GM18519 (cell line): ENCODE data around the gene APOBEC3A.

ENCODE experiments used
- ATAC-seq: cut with Tn5 transposase; IDR thresholded peaks from one replicate; pipeline ENCODE4 v1.9.1; 2021; ENCODE audit warnings: mild to moderate bottlenecking, moderate library complexity; ENCODE audit not compliant: unreplicated experiment, low FRiP score

APOBEC3A gene

GRCh38 chr22:38957046-38957770 is at the start of gene APOBEC3A:
TSS of gene APOBEC3A (plus strand) at chr22:38957609. CDS start at chr22:38957692, 83 bp downstream.
- ATAC-seq, result no peak

GRCh38 chr22:38907767-38908166 is 49.6 kb upstream of the APOBEC3A start:
- ATAC-seq, result no peak

- ATAC-seq, result no peak
Measured at GRCh38 chr22:38911434-38911833, 46.0 kb upstream of the APOBEC3A start.

GRCh38 chr22:38919631-38920190 is 37.7 kb upstream of the APOBEC3A start:
- ATAC-seq, result no peak

- no peak for ATAC-seq
Measured at GRCh38 chr22:38921120-38921519, 36.3 kb upstream of the APOBEC3A start.

GRCh38 chr22:38921806-38922205 is 35.6 kb upstream of the APOBEC3A start:
- no peak for ATAC-seq

GRCh38 chr22:38923463-38924346 is 33.7 kb upstream of the APOBEC3A start:
- ATAC-seq, result no peak

GRCh38 chr22:38924347-38924952 is 33.0 kb upstream of the APOBEC3A start:
- no peak for ATAC-seq

GRCh38 chr22:38925571-38926041 is 31.8 kb upstream of the APOBEC3A start:
- no peak for ATAC-seq

GRCh38 chr22:38927033-38927781 is 30.2 kb upstream of the APOBEC3A start:
- no peak for ATAC-seq

GRCh38 chr22:38930512-38930911 is 26.9 kb upstream of the APOBEC3A start:
- ATAC-seq, result no peak

GRCh38 chr22:38935023-38935422 is 22.4 kb upstream of the APOBEC3A start:
- ATAC-seq, result no peak

GRCh38 chr22:38935616-38936015 is 21.8 kb upstream of the APOBEC3A start:
- no peak for ATAC-seq

GRCh38 chr22:38936562-38936961 is 20.8 kb upstream of the APOBEC3A start:
- ATAC-seq, result no peak

GRCh38 chr22:38937036-38937435 is 20.4 kb upstream of the APOBEC3A start:
- no peak for ATAC-seq

GRCh38 chr22:38937541-38937940 is 19.9 kb upstream of the APOBEC3A start:
- no peak for ATAC-seq

- ATAC-seq, result no peak
Measured at GRCh38 chr22:38938221-38938620, 19.2 kb upstream of the APOBEC3A start.

- no peak for ATAC-seq
Measured at GRCh38 chr22:38938925-38939324, 18.5 kb upstream of the APOBEC3A start.

GRCh38 chr22:38940811-38941384 is 16.5 kb upstream of the APOBEC3A start:
- no peak for ATAC-seq
